ENCODE measurements around the gene PAX3. TPM values are rescaled to one million over a fixed set of nuclear protein-coding genes. Genes with fewer than 3 reads are reported as not detected.

The PAX3 gene
- total and polyA plus RNA-seq, 2 of the 13 experiments (the other 11 are each of a cell fraction or from before 2014, with no cell fraction given): 0.07 TPM; not detected in 1

DNA sequence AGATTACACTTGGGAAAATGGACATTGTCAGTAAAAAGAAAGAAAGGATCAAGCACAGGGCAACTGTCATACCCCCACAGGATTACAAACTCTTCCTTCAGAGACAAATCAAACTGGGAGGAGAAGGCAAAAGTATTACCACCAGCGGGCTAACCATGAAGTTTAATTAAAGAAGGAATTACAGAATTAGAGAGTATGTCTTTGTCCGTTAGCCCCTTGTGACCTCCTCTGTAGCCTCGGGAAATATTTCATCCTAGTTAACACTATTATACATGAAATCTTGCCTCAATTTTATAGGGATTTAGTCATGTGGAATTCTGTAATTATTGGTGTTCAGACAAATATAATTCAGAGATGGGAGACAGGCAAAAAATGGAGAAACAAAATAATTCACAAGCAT lies 60.7 kb downstream of the PAX3 start (continued):
- TF ChIP-seq WIZ (CRISPR knock-in tag; IDR thresholded peaks at IDR 0.05) (no peak), HDAC1 (CRISPR knock-in tag; IDR thresholded peaks at IDR 0.05) (no peak), NR2F2 (IDR thresholded peaks at IDR 0.05; ENCODE audit: borderline replicate concordance, low read depth) (no peak), ZNF230 (CRISPR knock-in tag; IDR thresholded peaks at IDR 0.05) (no peak), GATAD1 (CRISPR knock-in tag; IDR thresholded peaks at IDR 0.05) (no peak)
- TF ChIP-seq, protein P1, sequence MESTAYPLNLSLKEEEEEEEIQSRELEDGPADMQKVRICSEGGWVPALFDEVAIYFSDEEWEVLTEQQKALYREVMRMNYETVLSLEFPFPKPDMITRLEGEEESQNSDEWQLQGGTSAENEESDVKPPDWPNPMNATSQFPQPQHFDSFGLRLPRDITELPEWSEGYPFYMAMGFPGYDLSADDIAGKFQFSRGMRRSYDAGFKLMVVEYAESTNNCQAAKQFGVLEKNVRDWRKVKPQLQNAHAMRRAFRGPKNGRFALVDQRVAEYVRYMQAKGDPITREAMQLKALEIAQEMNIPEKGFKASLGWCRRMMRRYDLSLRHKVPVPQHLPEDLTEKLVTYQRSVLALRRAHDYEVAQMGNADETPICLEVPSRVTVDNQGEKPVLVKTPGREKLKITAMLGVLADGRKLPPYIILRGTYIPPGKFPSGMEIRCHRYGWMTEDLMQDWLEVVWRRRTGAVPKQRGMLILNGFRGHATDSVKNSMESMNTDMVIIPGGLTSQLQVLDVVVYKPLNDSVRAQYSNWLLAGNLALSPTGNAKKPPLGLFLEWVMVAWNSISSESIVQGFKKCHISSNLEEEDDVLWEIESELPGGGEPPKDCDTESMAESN (CRISPR knock-in tag; conservative IDR thresholded peaks at IDR 0.05): no peak
- TF ChIP-seq, protein P2, sequence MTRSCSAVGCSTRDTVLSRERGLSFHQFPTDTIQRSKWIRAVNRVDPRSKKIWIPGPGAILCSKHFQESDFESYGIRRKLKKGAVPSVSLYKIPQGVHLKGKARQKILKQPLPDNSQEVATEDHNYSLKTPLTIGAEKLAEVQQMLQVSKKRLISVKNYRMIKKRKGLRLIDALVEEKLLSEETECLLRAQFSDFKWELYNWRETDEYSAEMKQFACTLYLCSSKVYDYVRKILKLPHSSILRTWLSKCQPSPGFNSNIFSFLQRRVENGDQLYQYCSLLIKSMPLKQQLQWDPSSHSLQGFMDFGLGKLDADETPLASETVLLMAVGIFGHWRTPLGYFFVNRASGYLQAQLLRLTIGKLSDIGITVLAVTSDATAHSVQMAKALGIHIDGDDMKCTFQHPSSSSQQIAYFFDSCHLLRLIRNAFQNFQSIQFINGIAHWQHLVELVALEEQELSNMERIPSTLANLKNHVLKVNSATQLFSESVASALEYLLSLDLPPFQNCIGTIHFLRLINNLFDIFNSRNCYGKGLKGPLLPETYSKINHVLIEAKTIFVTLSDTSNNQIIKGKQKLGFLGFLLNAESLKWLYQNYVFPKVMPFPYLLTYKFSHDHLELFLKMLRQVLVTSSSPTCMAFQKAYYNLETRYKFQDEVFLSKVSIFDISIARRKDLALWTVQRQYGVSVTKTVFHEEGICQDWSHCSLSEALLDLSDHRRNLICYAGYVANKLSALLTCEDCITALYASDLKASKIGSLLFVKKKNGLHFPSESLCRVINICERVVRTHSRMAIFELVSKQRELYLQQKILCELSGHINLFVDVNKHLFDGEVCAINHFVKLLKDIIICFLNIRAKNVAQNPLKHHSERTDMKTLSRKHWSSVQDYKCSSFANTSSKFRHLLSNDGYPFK (CRISPR knock-in tag; IDR thresholded peaks at IDR 0.05; ENCODE audit: borderline replicate concordance): no peak

DNA sequence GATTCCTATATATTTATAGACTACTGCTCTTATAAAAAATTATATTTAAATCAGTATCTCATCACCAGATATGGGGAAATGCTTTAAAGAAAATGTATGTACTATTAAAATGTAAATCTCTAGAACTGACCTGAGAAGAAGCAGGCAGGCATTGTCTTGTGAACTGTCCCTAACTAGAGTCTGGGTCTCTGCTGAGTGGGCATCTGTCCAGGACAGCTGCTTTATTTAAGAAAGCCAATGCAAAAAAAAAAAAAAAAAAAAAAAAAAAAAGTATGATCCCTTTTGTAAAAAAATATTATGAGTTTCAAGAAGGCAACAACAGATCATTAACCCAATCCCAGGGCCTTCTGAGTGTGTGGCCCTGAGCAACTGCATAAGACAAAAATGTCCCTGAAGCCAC lies 66.0 kb downstream of the PAX3 start:
- ATAC-seq (no peak), DNase-seq (ENCODE audit: low spot score) (no peak), FAIRE-seq (no peak)
- BruUV-seq (replicated peaks): no TSS peak
- TF ChIP-seq AGO1 (IDR thresholded peaks at IDR 0.05; ENCODE audit: low read depth, low read length, poor library complexity, severe bottlenecking) (no peak), ZNF841 (CRISPR knock-in tag; IDR thresholded peaks at IDR 0.05; ENCODE audit: borderline replicate concordance) (no peak), ZSCAN29 (CRISPR knock-in tag; conservative IDR thresholded peaks at IDR 0.05) (no peak)
- TF ChIP-seq, protein P3, sequence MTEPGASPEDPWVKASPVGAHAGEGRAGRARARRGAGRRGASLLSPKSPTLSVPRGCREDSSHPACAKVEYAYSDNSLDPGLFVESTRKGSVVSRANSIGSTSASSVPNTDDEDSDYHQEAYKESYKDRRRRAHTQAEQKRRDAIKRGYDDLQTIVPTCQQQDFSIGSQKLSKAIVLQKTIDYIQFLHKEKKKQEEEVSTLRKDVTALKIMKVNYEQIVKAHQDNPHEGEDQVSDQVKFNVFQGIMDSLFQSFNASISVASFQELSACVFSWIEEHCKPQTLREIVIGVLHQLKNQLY (CRISPR knock-in tag; IDR thresholded peaks at IDR 0.05): no peak
- ChIA-PET POLR2A (no interaction called here), CTCF (ENCODE audit: low intra/inter-chr PET ratio, low total read pairs) (no interaction called here)
- no peaks in the 10 kb centered on the region for H3K4me1 ChIP-seq (ENCODE audit: insufficient read depth, low read length)
- intact Hi-C loops (cut with micrococcal nuclease; ENCODE audit: unreplicated experiment) (no loop called here), in situ Hi-C loops (cut with HindIII; ENCODE audit: extremely low pct_ligation_motif_present, low pct_unique_long_range_greater_than_20kb) (no loop called here)
- H3K36me3 ChIP-seq (replicated peaks in 1 of 2; ENCODE audit: control insufficient read depth in 1 of 2, insufficient read depth in 2 of 2, low read length in 2 of 2): no peaks in the 10 kb centered on the region
- H4K20me1 ChIP-seq (ENCODE audit: insufficient read depth, low read length): no peaks in the 10 kb centered on the region
- no peaks in the 10 kb centered on the region; a peak in 1 of 5 replicates for H3K27me3 ChIP-seq (ENCODE audit: control insufficient read depth in 1 of 2, insufficient read depth in 2 of 2, low read length in 2 of 2)
- H3K4me3 ChIP-seq (replicated peaks in 1 of 3; ENCODE audit: insufficient read depth in 1 of 3, low read depth in 2 of 3, low read length in 3 of 3): no peak overlapping the region
- no peak overlapping the region for H3K9ac ChIP-seq (ENCODE audit: insufficient read depth, low read depth, low read length)
- H2AFZ ChIP-seq (ENCODE audit: low read length): no peak overlapping the region
- H3K27ac ChIP-seq (ENCODE audit: extremely low read length, insufficient read depth, low read length): no peak overlapping the region
- H3K4me2 ChIP-seq (ENCODE audit: low read depth, low read length): no peak overlapping the region
- no peaks in the 10 kb centered on the region for H3K9me3 ChIP-seq (ENCODE audit: low read length)
- H3K79me2 ChIP-seq (ENCODE audit: insufficient read depth, low read length): no peaks in the 10 kb centered on the region
